22Rv1 (cell line): Measurements from ENCODE around the gene PRSS48.

Source experiments
- ZFX ChIP-seq: fragments of 450-650 bp; IDR thresholded peaks from 2 replicates; pipeline ENCODE4 v1.6.1; 2017; ENCODE audit warnings: antibody characterized with exemption, borderline replicate concordance
- TF ChIP-seq, protein P1 (sequence below): fragments of 450-650 bp; IDR thresholded peaks from 2 replicates; pipeline ENCODE4 v1.5.1; 2017; ENCODE audit warnings: mild to moderate bottlenecking

DNA sequence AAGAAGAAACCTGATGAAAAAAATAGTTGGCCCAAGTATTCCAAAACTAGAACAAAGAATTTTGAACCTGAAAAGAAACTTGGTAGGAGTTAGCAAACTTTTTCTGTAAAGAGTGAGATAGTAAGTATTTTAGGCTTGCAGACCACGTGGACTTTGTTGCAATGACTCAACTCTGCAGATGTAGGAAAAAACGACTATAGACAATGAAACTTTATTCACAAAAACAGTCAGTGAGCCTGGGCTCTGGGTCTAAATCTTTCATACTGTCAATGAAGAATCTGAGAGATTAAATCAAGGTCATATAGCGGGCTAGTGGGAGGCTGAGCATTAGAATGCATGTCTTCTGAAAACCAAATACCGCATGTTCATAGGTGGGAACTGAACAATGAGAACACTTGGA is 25.5 kb downstream of the PRSS48 start:
- TF ChIP-seq, protein P1, sequence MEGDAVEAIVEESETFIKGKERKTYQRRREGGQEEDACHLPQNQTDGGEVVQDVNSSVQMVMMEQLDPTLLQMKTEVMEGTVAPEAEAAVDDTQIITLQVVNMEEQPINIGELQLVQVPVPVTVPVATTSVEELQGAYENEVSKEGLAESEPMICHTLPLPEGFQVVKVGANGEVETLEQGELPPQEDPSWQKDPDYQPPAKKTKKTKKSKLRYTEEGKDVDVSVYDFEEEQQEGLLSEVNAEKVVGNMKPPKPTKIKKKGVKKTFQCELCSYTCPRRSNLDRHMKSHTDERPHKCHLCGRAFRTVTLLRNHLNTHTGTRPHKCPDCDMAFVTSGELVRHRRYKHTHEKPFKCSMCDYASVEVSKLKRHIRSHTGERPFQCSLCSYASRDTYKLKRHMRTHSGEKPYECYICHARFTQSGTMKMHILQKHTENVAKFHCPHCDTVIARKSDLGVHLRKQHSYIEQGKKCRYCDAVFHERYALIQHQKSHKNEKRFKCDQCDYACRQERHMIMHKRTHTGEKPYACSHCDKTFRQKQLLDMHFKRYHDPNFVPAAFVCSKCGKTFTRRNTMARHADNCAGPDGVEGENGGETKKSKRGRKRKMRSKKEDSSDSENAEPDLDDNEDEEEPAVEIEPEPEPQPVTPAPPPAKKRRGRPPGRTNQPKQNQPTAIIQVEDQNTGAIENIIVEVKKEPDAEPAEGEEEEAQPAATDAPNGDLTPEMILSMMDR, result no peak
- TF ChIP-seq ZFX, result no peak
